ENCODE measurements around the gene PDZRN3. TPM values are rescaled to one million over a fixed set of nuclear protein-coding genes. Genes with fewer than 3 reads are reported as not detected.

The PDZRN3 gene
- polyA plus RNA-seq, 2 of the 4 experiments (the other 2 are of a cell fraction): not detected

DNA sequence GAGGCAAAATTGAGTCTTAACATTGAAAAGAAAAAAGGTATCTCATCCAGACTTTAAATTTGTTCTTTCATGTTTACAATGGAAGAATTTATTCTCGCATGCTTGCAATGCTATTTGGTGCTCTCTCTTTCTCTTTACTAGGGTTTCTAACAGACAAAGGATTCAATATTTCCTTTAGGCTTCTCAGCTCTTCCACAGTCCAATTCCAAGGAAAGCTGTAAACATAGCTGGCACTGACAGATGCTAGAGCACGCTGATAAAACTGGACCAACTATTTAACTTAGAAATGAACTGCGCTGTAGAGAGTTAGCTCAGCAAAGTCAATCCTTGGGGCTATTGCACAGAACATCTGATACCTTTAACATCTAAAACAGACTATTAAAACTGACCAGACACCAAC is 81.3 kb downstream of the PDZRN3 start:
- FAIRE-seq (no peak), DNase-seq (ENCODE audit: low read depth in 1 of 2, low spot score in 1 of 2) (no peak), ATAC-seq (no peak)
- 8% methylated on average over 3 of the region's 3 CpGs for WGBS (ENCODE audit: missing lambda C conversion rate)
- POLR2A ChIA-PET: no interaction called here
- Histone ChIP-seq H3K9me3 (no peaks in the 10 kb centered on the region), H3K4me3 (no peak overlapping the region), H3K4me1 (no peaks in the 10 kb centered on the region), H3K4me2 (no peak overlapping the region), H3K27ac (no peak overlapping the region)
- CTCF ChIA-PET: interaction anchor here (1.4 to 1.5 kb wide), 2 partner anchors 11 to 35 kb away, joined by 5 to 6 read pairs; no protein-coding TSS in a partner anchor
- TF ChIP-seq CBX2 (IDR thresholded peaks at IDR 0.05; ENCODE audit: borderline replicate concordance, low read depth) (no peak), NR3C1 (IDR thresholded peaks at IDR 0.05) (no peak), CBX8 (IDR thresholded peaks at IDR 0.05) (no peak), HEYL (CRISPR knock-in tag; IDR thresholded peaks at IDR 0.05) (no peak), HOXA7 (CRISPR knock-in tag; IDR thresholded peaks at IDR 0.05) (no peak), ZC3H11A (IDR thresholded peaks at IDR 0.05) (no peak), CHD4 (IDR thresholded peaks at IDR 0.05; ENCODE audit: borderline replicate concordance) (no peak), MAZ (IDR thresholded peaks at IDR 0.05; ENCODE audit: borderline replicate concordance, low read depth, low read length) (no peak)
- TF ChIP-seq, protein P1, sequence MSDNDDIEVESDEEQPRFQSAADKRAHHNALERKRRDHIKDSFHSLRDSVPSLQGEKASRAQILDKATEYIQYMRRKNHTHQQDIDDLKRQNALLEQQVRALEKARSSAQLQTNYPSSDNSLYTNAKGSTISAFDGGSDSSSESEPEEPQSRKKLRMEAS (IDR thresholded peaks at IDR 0.05): no peak
- TF ChIP-seq, protein P2, sequence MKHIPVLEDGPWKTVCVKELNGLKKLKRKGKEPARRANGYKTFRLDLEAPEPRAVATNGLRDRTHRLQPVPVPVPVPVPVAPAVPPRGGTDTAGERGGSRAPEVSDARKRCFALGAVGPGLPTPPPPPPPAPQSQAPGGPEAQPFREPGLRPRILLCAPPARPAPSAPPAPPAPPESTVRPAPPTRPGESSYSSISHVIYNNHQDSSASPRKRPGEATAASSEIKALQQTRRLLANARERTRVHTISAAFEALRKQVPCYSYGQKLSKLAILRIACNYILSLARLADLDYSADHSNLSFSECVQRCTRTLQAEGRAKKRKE (CRISPR knock-in tag; IDR thresholded peaks at IDR 0.05; ENCODE audit: low read depth): no peak
- TF ChIP-seq, protein P3, sequence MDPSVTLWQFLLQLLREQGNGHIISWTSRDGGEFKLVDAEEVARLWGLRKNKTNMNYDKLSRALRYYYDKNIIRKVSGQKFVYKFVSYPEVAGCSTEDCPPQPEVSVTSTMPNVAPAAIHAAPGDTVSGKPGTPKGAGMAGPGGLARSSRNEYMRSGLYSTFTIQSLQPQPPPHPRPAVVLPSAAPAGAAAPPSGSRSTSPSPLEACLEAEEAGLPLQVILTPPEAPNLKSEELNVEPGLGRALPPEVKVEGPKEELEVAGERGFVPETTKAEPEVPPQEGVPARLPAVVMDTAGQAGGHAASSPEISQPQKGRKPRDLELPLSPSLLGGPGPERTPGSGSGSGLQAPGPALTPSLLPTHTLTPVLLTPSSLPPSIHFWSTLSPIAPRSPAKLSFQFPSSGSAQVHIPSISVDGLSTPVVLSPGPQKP (IDR thresholded peaks at IDR 0.05; ENCODE audit: low read depth, low read length): no peak
- TF ChIP-seq, protein P4, sequence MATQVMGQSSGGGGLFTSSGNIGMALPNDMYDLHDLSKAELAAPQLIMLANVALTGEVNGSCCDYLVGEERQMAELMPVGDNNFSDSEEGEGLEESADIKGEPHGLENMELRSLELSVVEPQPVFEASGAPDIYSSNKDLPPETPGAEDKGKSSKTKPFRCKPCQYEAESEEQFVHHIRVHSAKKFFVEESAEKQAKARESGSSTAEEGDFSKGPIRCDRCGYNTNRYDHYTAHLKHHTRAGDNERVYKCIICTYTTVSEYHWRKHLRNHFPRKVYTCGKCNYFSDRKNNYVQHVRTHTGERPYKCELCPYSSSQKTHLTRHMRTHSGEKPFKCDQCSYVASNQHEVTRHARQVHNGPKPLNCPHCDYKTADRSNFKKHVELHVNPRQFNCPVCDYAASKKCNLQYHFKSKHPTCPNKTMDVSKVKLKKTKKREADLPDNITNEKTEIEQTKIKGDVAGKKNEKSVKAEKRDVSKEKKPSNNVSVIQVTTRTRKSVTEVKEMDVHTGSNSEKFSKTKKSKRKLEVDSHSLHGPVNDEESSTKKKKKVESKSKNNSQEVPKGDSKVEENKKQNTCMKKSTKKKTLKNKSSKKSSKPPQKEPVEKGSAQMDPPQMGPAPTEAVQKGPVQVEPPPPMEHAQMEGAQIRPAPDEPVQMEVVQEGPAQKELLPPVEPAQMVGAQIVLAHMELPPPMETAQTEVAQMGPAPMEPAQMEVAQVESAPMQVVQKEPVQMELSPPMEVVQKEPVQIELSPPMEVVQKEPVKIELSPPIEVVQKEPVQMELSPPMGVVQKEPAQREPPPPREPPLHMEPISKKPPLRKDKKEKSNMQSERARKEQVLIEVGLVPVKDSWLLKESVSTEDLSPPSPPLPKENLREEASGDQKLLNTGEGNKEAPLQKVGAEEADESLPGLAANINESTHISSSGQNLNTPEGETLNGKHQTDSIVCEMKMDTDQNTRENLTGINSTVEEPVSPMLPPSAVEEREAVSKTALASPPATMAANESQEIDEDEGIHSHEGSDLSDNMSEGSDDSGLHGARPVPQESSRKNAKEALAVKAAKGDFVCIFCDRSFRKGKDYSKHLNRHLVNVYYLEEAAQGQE (IDR thresholded peaks at IDR 0.05): no peak
- TF ChIP-seq, protein P5, sequence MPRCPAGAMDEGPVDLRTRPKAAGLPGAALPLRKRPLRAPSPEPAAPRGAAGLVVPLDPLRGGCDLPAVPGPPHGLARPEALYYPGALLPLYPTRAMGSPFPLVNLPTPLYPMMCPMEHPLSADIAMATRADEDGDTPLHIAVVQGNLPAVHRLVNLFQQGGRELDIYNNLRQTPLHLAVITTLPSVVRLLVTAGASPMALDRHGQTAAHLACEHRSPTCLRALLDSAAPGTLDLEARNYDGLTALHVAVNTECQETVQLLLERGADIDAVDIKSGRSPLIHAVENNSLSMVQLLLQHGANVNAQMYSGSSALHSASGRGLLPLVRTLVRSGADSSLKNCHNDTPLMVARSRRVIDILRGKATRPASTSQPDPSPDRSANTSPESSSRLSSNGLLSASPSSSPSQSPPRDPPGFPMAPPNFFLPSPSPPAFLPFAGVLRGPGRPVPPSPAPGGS (IDR thresholded peaks at IDR 0.05): no peak

DNA sequence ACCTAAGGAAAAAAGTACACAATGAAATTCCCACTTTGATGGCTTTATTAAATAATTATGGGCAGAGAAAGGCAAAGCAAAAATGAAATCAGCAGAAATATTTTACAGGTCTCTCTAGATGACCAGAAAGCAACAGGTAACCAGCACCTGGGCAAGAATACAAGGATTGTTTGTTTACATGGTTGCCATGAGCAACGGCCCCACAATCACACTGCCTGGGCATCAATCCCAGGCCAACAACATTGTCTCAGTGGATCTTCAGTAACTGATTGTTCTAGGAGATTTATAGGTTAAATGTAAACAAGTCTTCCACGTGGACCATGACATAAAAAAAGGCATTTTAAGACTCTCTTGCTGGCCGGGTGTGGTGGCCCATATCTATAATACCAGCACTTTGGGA is 82.6 kb downstream of the PDZRN3 start:
- H3K4me3 ChIP-seq: no peak overlapping the region
- no peak overlapping the region for H3K27ac ChIP-seq
- POLR2A ChIA-PET: no interaction called here
- CTCF ChIA-PET: interaction anchor here (1.5 kb wide), 1 partner anchor 34 kb away, joined by 4 read pairs; no protein-coding TSS in a partner anchor
- FAIRE-seq: no peak
- no peaks in the 10 kb centered on the region for H3K9me3 ChIP-seq
- TF ChIP-seq FOXS1 (CRISPR knock-in tag; IDR thresholded peaks at IDR 0.05) (no peak), HEYL (CRISPR knock-in tag; IDR thresholded peaks at IDR 0.05) (no peak)
- ATAC-seq: no peak
- H3K4me2 ChIP-seq: no peak overlapping the region
- H3K4me1 ChIP-seq: no peaks in the 10 kb centered on the region
- DNase-seq (ENCODE audit: low read depth in 1 of 2, low spot score in 1 of 2): no peak
- 0% methylated on average over 3 of the region's 3 CpGs for WGBS (ENCODE audit: missing lambda C conversion rate)

DNA sequence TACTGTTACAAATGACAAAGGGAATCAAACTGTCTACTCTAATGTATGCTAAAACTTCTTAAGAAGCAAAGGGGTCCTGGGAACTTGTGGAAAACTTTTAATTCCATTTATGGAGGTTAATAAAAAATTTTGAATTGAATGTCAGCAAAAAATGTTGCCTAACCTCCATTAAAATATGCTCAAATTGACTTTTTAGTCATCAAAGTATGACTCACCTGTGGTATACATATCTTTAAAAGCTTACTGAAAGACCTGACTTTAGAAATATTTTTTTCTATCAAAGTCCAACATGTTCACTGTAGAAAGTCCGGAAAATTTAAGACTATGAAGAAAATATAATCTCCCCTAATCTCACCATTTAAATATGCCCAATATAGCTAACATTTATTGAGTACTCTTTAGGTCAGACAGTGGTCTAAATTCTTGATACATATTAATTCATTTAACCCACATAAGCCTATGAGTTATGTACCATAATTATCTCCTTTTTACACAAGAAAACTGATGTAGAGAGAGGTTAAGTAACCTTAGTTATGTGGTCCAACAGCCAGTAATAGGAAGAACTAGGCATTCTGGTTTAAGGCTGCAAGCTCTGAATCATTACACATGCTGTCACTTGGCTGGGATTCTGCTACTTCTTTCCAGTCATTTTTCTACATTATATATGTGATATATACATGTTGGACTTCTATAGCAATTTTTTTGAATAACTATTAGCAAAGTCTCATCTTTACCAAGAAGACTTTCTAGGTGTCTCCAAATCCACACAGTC is 83.6 kb downstream of the PDZRN3 start:
- DNase-seq (ENCODE audit: low read depth in 1 of 2, low spot score in 1 of 2) (no peak), FAIRE-seq (no peak), ATAC-seq (no peak)
- H3K4me2 ChIP-seq: no peak overlapping the region
- H3K4me1 ChIP-seq: no peaks in the 10 kb centered on the region
- 0% methylated on average over 1 of the region's 1 CpG for WGBS (ENCODE audit: missing lambda C conversion rate)
- H3K4me3 ChIP-seq: no peak overlapping the region
- ChIA-PET CTCF (interaction anchor here (0.8 to 1.5 kb wide), 2 partner anchors 33 to 39 kb away, joined by 3 to 4 read pairs; no protein-coding TSS in a partner anchor), POLR2A (no interaction called here)
- H3K27ac ChIP-seq: no peak overlapping the region
- no peaks in the 10 kb centered on the region for H3K9me3 ChIP-seq
- TF ChIP-seq SMC3 (IDR thresholded peaks at IDR 0.05): no peak
- TF ChIP-seq, protein P6, sequence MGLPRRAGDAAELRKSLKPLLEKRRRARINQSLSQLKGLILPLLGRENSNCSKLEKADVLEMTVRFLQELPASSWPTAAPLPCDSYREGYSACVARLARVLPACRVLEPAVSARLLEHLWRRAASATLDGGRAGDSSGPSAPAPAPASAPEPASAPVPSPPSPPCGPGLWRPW (IDR thresholded peaks at IDR 0.05): no peak
- no peak for TF ChIP-seq CBX8 (IDR thresholded peaks at IDR 0.05)
- no peak for TF ChIP-seq HDAC2 (IDR thresholded peaks at IDR 0.05)
- no peak for TF ChIP-seq FOSL2 (IDR thresholded peaks at IDR 0.05)
- TF ChIP-seq FOSL2 (CRISPR knock-in tag; IDR thresholded peaks at IDR 0.05): no peak
